Transverse colon (tissue), 4 donors: ENCODE data around the gene STK33.

ENCODE experiments used
- CTCF ChIP-seq, 5 experiments: fragments of 200-600 bp in 3 of 5; fragments of 450-650 bp in 2 of 5; sonication (generic) in 3 of 5; IDR thresholded peaks; 1 replicate in 2 of 5; 2 replicates in 3 of 5; pipeline ENCODE4 v1.5.1; 2016 to 2017; ENCODE audit warnings: antibody characterized with exemption in 5 of 5, inconsistent platforms in 3 of 5, mild to moderate bottlenecking in 2 of 5, moderate library complexity in 1 of 5
- POLR2A ChIP-seq: fragments of 450-650 bp; IDR thresholded peaks from one replicate; pipeline ENCODE4 v1.6.1; 2016; ENCODE audit warnings: antibody characterized with exemption, mild to moderate bottlenecking, moderate library complexity
- POLR2AphosphoS5 ChIP-seq, 3 donors: sonication (generic); formaldehyde crosslinking; IDR thresholded peaks; one replicate each; pipeline ENCODE4 v1.6.1; 2016; ENCODE audit warnings: antibody characterized with exemption in 3 of 3

- TF ChIP-seq CTCF (IDR thresholded peaks at IDR 0.05) (no peak), POLR2A (no peak), POLR2AphosphoS5 (IDR thresholded peaks at IDR 0.05) (no peak)
These were observed 46.4 kb upstream of the STK33 start for GRCh38 chr11:8640267-8640906.
